Middle frontal gyrus (tissue), 1 donor: Measurements from ENCODE around the gene SLC7A14.

Source experiments
- DNase-seq: peaks from one replicate; pipeline ENCODE4 v3.0.0-alpha.2; 2015; ENCODE audit warnings: low spot score; ENCODE audit errors: extremely low spot score

Gene SLC7A14

GRCh38 chr3:170497207-170498095 is 88.4 kb downstream of the SLC7A14 start:
- no peak for DNase-seq

GRCh38 chr3:170496868-170497140 is 89.1 kb downstream of the SLC7A14 start:
- no peak for DNase-seq

GRCh38 chr3:170496026-170496867 is 89.6 kb downstream of the SLC7A14 start:
- no peak for DNase-seq

- no peak for DNase-seq
These were observed 91.1 kb downstream of the SLC7A14 start for GRCh38 chr3:170494766-170495165.

- DNase-seq, result no peak
These were observed 92.1 kb downstream of the SLC7A14 start for GRCh38 chr3:170493712-170494182.

- DNase-seq, result no peak
These were observed 94.0 kb downstream of the SLC7A14 start for GRCh38 chr3:170491901-170492300.

- no peak for DNase-seq
These were observed 94.9 kb downstream of the SLC7A14 start for GRCh38 chr3:170490828-170491560.

GRCh38 chr3:170488802-170489201 is 97.1 kb downstream of the SLC7A14 start:
- DNase-seq, result no peak

- DNase-seq, result no peak
These were observed 98.8 kb downstream of the SLC7A14 start for GRCh38 chr3:170487031-170487430.

GRCh38 chr3:170486398-170486797 is 99.5 kb downstream of the SLC7A14 start:
- no peak for DNase-seq

- DNase-seq, result peak; percentile 54
These were observed 100.2 kb downstream of the SLC7A14 start for GRCh38 chr3:170485696-170486095.

GRCh38 chr3:170485294-170485693 is 100.6 kb downstream of the SLC7A14 start:
- DNase-seq, result no peak

GRCh38 chr3:170484869-170485268 is 101.0 kb downstream of the SLC7A14 start:
- no peak for DNase-seq

- no peak for DNase-seq
These were observed 102.2 kb downstream of the SLC7A14 start for GRCh38 chr3:170483485-170484262.

GRCh38 chr3:170482199-170482598 is 103.7 kb downstream of the SLC7A14 start:
- DNase-seq, result no peak

GRCh38 chr3:170480111-170480510 is 105.8 kb downstream of the SLC7A14 start:
- DNase-seq, result no peak

GRCh38 chr3:170477395-170477794 is 108.5 kb downstream of the SLC7A14 start:
- no peak for DNase-seq

- no peak for DNase-seq
These were observed 109.6 kb downstream of the SLC7A14 start for GRCh38 chr3:170476291-170476690.

GRCh38 chr3:170475092-170475685 is 110.7 kb downstream of the SLC7A14 start:
- DNase-seq, result no peak

- no peak for DNase-seq
These were observed 112.5 kb downstream of the SLC7A14 start for GRCh38 chr3:170473358-170473757.

- DNase-seq, result no peak
These were observed 114.7 kb downstream of the SLC7A14 start for GRCh38 chr3:170471149-170471548.
